Activated B cell treated with CpG ODN at 0.5 μM for 24 hours (primary cell): ENCODE results near the gene PALM. TPM values are rescaled to one million over a fixed set of nuclear protein-coding genes. Genes with fewer than 3 reads are reported as not detected.
"Not testable (repeated sequence)": the region's sequence is repeated elsewhere in the genome, so short reads cannot be mapped to it uniquely, and the experiment has no call there.

Experiments used
- ATAC-seq: fragments of 200-7000 bp; cut with Tn5 transposase; one replicate; pipeline ENCODE4 v1.10.0; 2021; ENCODE audit warnings: low read depth, mild to moderate bottlenecking, moderate library complexity
- CTCF ChIA-PET: fragments of 350-600 bp; sonication (Branson Sonifier 250); formaldehyde crosslinking; loops from one replicate; lab custom pipeline; 2021; ENCODE audit warnings: antibody characterized with exemption; lab: Charles Lee
- POLR2A ChIA-PET: fragments of 350-600 bp; sonication (Branson Sonifier 250); formaldehyde crosslinking; loops from one replicate; lab custom pipeline; 2021; ENCODE audit warnings: antibody characterized with exemption; lab: Charles Lee
- DNase-seq: peaks from one replicate; pipeline ENCODE4 v3.0.0; 2022
- H3K27ac Mint-ChIP-seq: one replicate; pipeline ENCODE4 v1.8.0; 2020; ENCODE audit warnings: mixed read lengths
- H3K27me3 Mint-ChIP-seq: one replicate; pipeline ENCODE4 v1.8.0; 2021; ENCODE audit warnings: mixed read lengths
- H3K36me3 Mint-ChIP-seq: one replicate; pipeline ENCODE4 v1.8.0; 2021; ENCODE audit warnings: low read depth, mixed read lengths
- H3K4me1 Mint-ChIP-seq: one replicate; pipeline ENCODE4 v1.8.0; 2021; ENCODE audit warnings: mixed read lengths
- H3K4me3 Mint-ChIP-seq: one replicate; pipeline ENCODE4 v1.8.0; 2020; ENCODE audit warnings: mild to moderate bottlenecking, mixed read lengths
- H3K9me3 Mint-ChIP-seq: one replicate; pipeline ENCODE4 v1.8.0; 2020; ENCODE audit warnings: mixed read lengths
- CTCF ChIP-seq: fragments of 200-600 bp; IDR thresholded peaks from one replicate; pipeline ENCODE4 v1.8.0; 2022; ENCODE audit warnings: antibody characterized with exemption, mild to moderate bottlenecking
- intact Hi-C: fragments of 100-400 bp; cut with micrococcal nuclease; formaldehyde crosslinking; loops from one replicate; pipeline ENCODE4 v1.15.1; 2024
- total RNA-seq: library from RNA; stranded (reverse); gene quantifications from 2 replicates; pipeline ENCODE4 v1.2.3, GENCODE V29; 2022

Gene PALM
- total RNA-seq, 1 donor from 2014 or later, result not detected

- ATAC-seq (no peak), DNase-seq (no peak)
- ChIA-PET CTCF (no interaction called here), POLR2A (no interaction called here)
- no peaks in the 10 kb centered on the region for H3K36me3 Mint-ChIP-seq
- H3K27me3 Mint-ChIP-seq, result peaks cover 9% of the 10 kb centered on the region
- H3K4me3 Mint-ChIP-seq, result no peak overlapping the region
- H3K4me1 Mint-ChIP-seq, result peaks cover 10% of the 10 kb centered on the region
- TF ChIP-seq CTCF, result no peak
- H3K9me3 Mint-ChIP-seq, result no peaks in the 10 kb centered on the region
- intact Hi-C loops, result no loop called here
- H3K27ac Mint-ChIP-seq, result no peak overlapping the region
Measured at GRCh38 chr19:725461-726089, 16.8 kb downstream of the PALM start.

GRCh38 chr19:726993-727956 is 18.5 kb downstream of the PALM start:
- ChIA-PET POLR2A (no interaction called here), CTCF (interaction anchor here (1.8 kb wide), 1 partner anchor 143 kb away, joined by 6 read pairs; no protein-coding TSS in a partner anchor)
- H3K4me1 Mint-ChIP-seq, result peaks cover 7% of the 10 kb centered on the region
- no peak overlapping the region for H3K4me3 Mint-ChIP-seq
- no peak overlapping the region for H3K27ac Mint-ChIP-seq
- DNase-seq, result no peak
- TF ChIP-seq CTCF, result no peak
- no peaks in the 10 kb centered on the region for H3K36me3 Mint-ChIP-seq
- intact Hi-C loops, result no loop called here
- ATAC-seq, result no peak
- H3K27me3 Mint-ChIP-seq, result peaks cover 7% of the 10 kb centered on the region
- no peaks in the 10 kb centered on the region for H3K9me3 Mint-ChIP-seq

GRCh38 chr19:728011-728410 is 19.3 kb downstream of the PALM start:
- peaks cover 3% of the 10 kb centered on the region for H3K27me3 Mint-ChIP-seq
- H3K36me3 Mint-ChIP-seq, result no peaks in the 10 kb centered on the region
- DNase-seq (no peak), ATAC-seq (no peak)
- ChIA-PET CTCF (interaction anchor here (1.8 kb wide), 1 partner anchor 144 kb away, joined by 6 read pairs; no protein-coding TSS in a partner anchor), POLR2A (no interaction called here)
- intact Hi-C loops, result no loop called here
- H3K27ac Mint-ChIP-seq, result no peak overlapping the region
- no peak overlapping the region for H3K4me3 Mint-ChIP-seq
- no peaks in the 10 kb centered on the region for H3K9me3 Mint-ChIP-seq
- no peak for TF ChIP-seq CTCF
- H3K4me1 Mint-ChIP-seq, result peaks cover under 1% of the 10 kb centered on the region

GRCh38 chr19:729564-729963 is 20.8 kb downstream of the PALM start:
- H3K4me3 Mint-ChIP-seq, CTCF ChIA-PET, H3K4me1 Mint-ChIP-seq, DNase-seq, POLR2A ChIA-PET, ATAC-seq, H3K27me3 Mint-ChIP-seq, H3K9me3 Mint-ChIP-seq, H3K36me3 Mint-ChIP-seq, H3K27ac Mint-ChIP-seq, intact Hi-C loops: not testable (repeated sequence)

GRCh38 chr19:729965-730668 is 21.4 kb downstream of the PALM start:
- TF ChIP-seq CTCF, result no peak
- peaks cover 4% of the 10 kb centered on the region for H3K4me1 Mint-ChIP-seq
- intact Hi-C loops, result loop anchor here (5.0 kb wide), 1 partner anchor 48 kb away; no protein-coding TSS in a partner anchor
- peaks cover 3% of the 10 kb centered on the region for H3K27me3 Mint-ChIP-seq
- CTCF ChIA-PET, result interaction anchor here (0.9 kb wide), 1 partner anchor 146 kb away, joined by 3 read pairs; no protein-coding TSS in a partner anchor
- H3K36me3 Mint-ChIP-seq, result no peaks in the 10 kb centered on the region
- DNase-seq (no peak), ATAC-seq (no peak)
- POLR2A ChIA-PET, result no interaction called here
- H3K27ac Mint-ChIP-seq, result no peak overlapping the region
- no peak overlapping the region for H3K4me3 Mint-ChIP-seq
- H3K9me3 Mint-ChIP-seq, result no peaks in the 10 kb centered on the region
